CD4-positive, alpha-beta T cell (primary cell): ENCODE measurements around the gene CD34. TPM values are rescaled to one million over a fixed set of nuclear protein-coding genes. Genes with fewer than 3 reads are reported as not detected.
"Not testable (repeated sequence)": the region's sequence is repeated elsewhere in the genome, so short reads cannot be mapped to it uniquely, and the experiment has no call there.

Experiments used
- ATAC-seq: fragments of 200-7000 bp; cut with Tn5 transposase; one replicate; pipeline ENCODE4 v1.10.0; 2022; ENCODE audit warnings: mild to moderate bottlenecking; ENCODE audit not compliant: poor library complexity
- CTCF ChIA-PET: fragments of 350-600 bp; sonication (Branson Sonifier 250); formaldehyde crosslinking; loops from one replicate; lab custom pipeline; 2021; ENCODE audit warnings: antibody characterized with exemption, inconsistent platforms; lab: Charles Lee
- POLR2A ChIA-PET: fragments of 350-600 bp; sonication (Branson Sonifier 250); formaldehyde crosslinking; loops from one replicate; lab custom pipeline; 2021; ENCODE audit warnings: antibody characterized with exemption, inconsistent platforms; lab: Charles Lee
- DNase-seq, 14 experiments: peaks; one replicate each; pipeline ENCODE4 v3.0.0-alpha.2; 2013 to 2020; ENCODE audit warnings: mixed read lengths in 2 of 14
- H3K27ac ChIP-seq, 2 donors: one replicate each; pipeline versions ENCODE4 v1.5.1 to v1.7.0; 2013; ENCODE audit warnings: low read length in 2 of 2, low read depth in 1 of 2, mild to moderate bottlenecking in 1 of 2
- H3K27me3 ChIP-seq, 2 experiments: 1 replicate in 1 of 2; 2 replicates in 1 of 2; pipeline versions ENCODE4 v1.6.1 to v1.7.0; 2013; ENCODE audit warnings: low read length in 2 of 2, control low read depth in 1 of 2, mild to moderate bottlenecking in 1 of 2, moderate library complexity in 1 of 2; ENCODE audit not compliant: insufficient read depth in 2 of 2, control insufficient read depth in 1 of 2
- H3K36me3 ChIP-seq: one replicate; pipeline ENCODE4 v1.6.1; 2013; ENCODE audit warnings: low read length, control low read depth; ENCODE audit not compliant: insufficient read depth
- H3K4me1 ChIP-seq: one replicate; pipeline ENCODE4 v1.6.1; 2013; ENCODE audit warnings: low read length, control low read depth; ENCODE audit not compliant: insufficient read depth
- H3K4me3 ChIP-seq: one replicate; pipeline ENCODE4 v1.5.1; 2013; ENCODE audit warnings: mild to moderate bottlenecking, low read length, moderate library complexity
- H3K9me3 ChIP-seq, 2 experiments: 1 replicate in 1 of 2; 2 replicates in 1 of 2; pipeline versions ENCODE4 v1.6.1 to v1.7.0; 2013; ENCODE audit warnings: low read length in 2 of 2, mild to moderate bottlenecking in 2 of 2, control low read depth in 1 of 2, moderate library complexity in 1 of 2; ENCODE audit not compliant: control insufficient read depth in 1 of 2, insufficient read depth in 1 of 2
- H3K27ac Mint-ChIP-seq: one replicate; pipeline ENCODE4 v1.8.0; 2020; ENCODE audit warnings: mixed read lengths
- H3K27me3 Mint-ChIP-seq: one replicate; pipeline ENCODE4 v1.8.0; 2021; ENCODE audit warnings: mixed read lengths
- H3K36me3 Mint-ChIP-seq: one replicate; pipeline ENCODE4 v1.8.0; 2021; ENCODE audit warnings: low read depth, mixed read lengths
- H3K4me1 Mint-ChIP-seq: one replicate; pipeline ENCODE4 v1.8.0; 2021; ENCODE audit warnings: low read depth, mixed read lengths
- H3K4me3 Mint-ChIP-seq: one replicate; pipeline ENCODE4 v1.8.0; 2020; ENCODE audit warnings: mild to moderate bottlenecking, mixed read lengths
- H3K9me3 Mint-ChIP-seq: one replicate; pipeline ENCODE4 v1.8.0; 2020; ENCODE audit warnings: mixed read lengths
- intact Hi-C, 2 experiments: fragments of 100-400 bp; cut with DNase I in 1 of 2; cut with micrococcal nuclease in 1 of 2; formaldehyde crosslinking; loops; one replicate each; pipeline versions ENCODE4 v1.15.1 to v1.9.0; 2023 to 2025; cut with DNase I, micrococcal nuclease
- total RNA-seq, 174 experiments: library from RNA in 2 of 174; stranded (reverse) in 2 of 174; gene quantifications; one replicate each; pipeline ENCODE4 v1.2.3 and lab custom pipeline; 2021 to 2026
- TF ChIP-seq, protein P1 (sequence below): fragments of 200-600 bp; IDR thresholded peaks from one replicate; pipeline ENCODE4 v1.8.0; 2022; ENCODE audit warnings: antibody characterized with exemption, mild to moderate bottlenecking

CD34 gene
- total RNA-seq, 2 experiments from 2014 or later: not detected

DNA sequence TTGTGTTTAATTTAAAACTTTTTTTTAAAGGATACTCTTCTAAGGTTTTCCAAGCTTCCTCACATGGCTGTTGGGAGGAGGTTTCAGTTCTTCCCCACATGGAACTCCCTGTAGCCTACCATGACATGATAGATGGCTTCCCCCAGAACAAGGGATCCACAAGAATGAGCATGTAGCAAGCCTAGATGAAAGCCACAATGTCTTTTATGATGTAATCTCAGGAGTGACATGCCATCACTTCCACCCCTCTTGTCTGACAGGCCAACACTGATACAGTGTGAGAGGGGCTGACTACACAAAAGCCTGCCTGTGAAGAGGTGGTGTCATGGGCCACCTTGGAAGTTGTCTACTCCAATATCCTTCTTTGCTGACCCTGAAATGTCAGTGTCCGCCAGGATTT, 32.0 kb downstream of the CD34 start:
- Histone ChIP-seq H3K27me3 (no peaks in the 10 kb centered on the region), H3K27ac (no peak overlapping the region), H3K9me3 (no peaks in the 10 kb centered on the region), H3K4me1 (peaks cover 29% of the 10 kb centered on the region), H3K36me3 (no peaks in the 10 kb centered on the region), H3K4me3 (no peak overlapping the region)
- H3K9me3 Mint-ChIP-seq: no peaks in the 10 kb centered on the region
- ChIA-PET POLR2A (no interaction called here), CTCF (no interaction called here)
- H3K4me3 Mint-ChIP-seq: no peak overlapping the region
- peaks cover 54% of the 10 kb centered on the region for H3K4me1 Mint-ChIP-seq
- H3K27ac Mint-ChIP-seq: no peak overlapping the region
- no peaks in the 10 kb centered on the region for H3K27me3 Mint-ChIP-seq
- ATAC-seq (no peak), DNase-seq (no peak)
- H3K36me3 Mint-ChIP-seq: no peaks in the 10 kb centered on the region
- intact Hi-C loops: loop anchor here in 1 of 2 experiments (10.0 kb wide), 1 partner anchor 366 kb away; the partner anchor contains the start of gene PLXNA2
- TF ChIP-seq, protein P1, sequence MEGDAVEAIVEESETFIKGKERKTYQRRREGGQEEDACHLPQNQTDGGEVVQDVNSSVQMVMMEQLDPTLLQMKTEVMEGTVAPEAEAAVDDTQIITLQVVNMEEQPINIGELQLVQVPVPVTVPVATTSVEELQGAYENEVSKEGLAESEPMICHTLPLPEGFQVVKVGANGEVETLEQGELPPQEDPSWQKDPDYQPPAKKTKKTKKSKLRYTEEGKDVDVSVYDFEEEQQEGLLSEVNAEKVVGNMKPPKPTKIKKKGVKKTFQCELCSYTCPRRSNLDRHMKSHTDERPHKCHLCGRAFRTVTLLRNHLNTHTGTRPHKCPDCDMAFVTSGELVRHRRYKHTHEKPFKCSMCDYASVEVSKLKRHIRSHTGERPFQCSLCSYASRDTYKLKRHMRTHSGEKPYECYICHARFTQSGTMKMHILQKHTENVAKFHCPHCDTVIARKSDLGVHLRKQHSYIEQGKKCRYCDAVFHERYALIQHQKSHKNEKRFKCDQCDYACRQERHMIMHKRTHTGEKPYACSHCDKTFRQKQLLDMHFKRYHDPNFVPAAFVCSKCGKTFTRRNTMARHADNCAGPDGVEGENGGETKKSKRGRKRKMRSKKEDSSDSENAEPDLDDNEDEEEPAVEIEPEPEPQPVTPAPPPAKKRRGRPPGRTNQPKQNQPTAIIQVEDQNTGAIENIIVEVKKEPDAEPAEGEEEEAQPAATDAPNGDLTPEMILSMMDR: no peak

DNA sequence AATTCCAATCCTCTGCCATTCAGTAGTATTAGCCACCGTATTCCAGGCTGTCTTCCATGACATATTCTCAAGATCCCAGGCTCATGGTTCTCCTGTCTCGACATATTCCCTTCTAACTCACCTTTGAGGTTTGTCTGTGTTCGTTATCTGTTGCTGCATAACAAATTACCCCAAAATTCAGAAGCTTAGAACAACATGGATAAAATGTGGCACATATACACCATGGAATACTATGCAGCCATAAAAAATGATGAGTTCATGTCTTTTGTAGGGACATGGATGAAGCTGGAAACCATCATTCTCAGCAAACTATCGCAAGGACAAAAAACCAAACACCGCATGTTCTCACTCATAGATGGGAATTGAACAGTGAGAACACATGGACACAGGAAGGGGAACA, 33.0 kb downstream of the CD34 start:
- H3K4me3 Mint-ChIP-seq, ATAC-seq, H3K9me3 Mint-ChIP-seq, H3K36me3 ChIP-seq, H3K27me3 ChIP-seq, H3K4me3 ChIP-seq, H3K27ac Mint-ChIP-seq, H3K9me3 ChIP-seq, H3K36me3 Mint-ChIP-seq, DNase-seq, H3K27me3 Mint-ChIP-seq, POLR2A ChIA-PET, H3K27ac ChIP-seq: not testable (repeated sequence)
- intact Hi-C loops: loop anchor here in 1 of 2 experiments (10.0 kb wide), 1 partner anchor 367 kb away; the partner anchor contains the start of gene PLXNA2
- CTCF ChIA-PET: interaction anchor here (0.9 kb wide), 2 partner anchors 9 to 54 kb away, joined by 3 to 4 read pairs; no protein-coding TSS in a partner anchor
- H3K4me1 ChIP-seq: peaks cover 36% of the 10 kb centered on the region
- peaks cover 54% of the 10 kb centered on the region for H3K4me1 Mint-ChIP-seq

DNA sequence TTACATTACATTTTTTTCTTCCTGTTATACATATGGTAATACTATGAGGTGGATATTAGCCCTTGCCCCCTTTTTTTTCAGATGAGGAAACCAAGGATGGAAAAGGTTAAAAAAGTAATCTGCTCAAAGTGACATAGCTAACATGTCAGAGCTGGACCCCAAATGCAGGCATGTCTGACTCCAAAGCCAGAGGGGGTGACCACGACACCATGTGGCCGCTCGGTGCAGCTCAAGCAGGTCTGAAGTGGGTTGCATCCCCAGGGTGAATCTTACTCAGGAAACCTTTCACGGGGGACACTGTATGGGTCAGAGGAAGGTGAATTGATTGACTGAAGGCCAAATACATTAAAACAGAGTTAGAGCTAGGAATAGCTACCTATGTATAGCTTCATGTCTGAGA, 34.8 kb downstream of the CD34 start:
- ATAC-seq: no peak
- intact Hi-C loops: loop anchor here in 1 of 2 experiments (10.0 kb wide), 1 partner anchor 369 kb away; the partner anchor contains the start of gene PLXNA2
- Histone ChIP-seq H3K36me3 (no peaks in the 10 kb centered on the region), H3K4me3 (no peak overlapping the region), H3K27ac (no peak overlapping the region), H3K27me3 (no peaks in the 10 kb centered on the region), H3K9me3 (no peaks in the 10 kb centered on the region), H3K4me1 (peaks cover 43% of the 10 kb centered on the region)
- H3K36me3 Mint-ChIP-seq: no peaks in the 10 kb centered on the region
- no peak overlapping the region for H3K4me3 Mint-ChIP-seq
- no peaks in the 10 kb centered on the region for H3K27me3 Mint-ChIP-seq
- H3K4me1 Mint-ChIP-seq: peaks cover 58% of the 10 kb centered on the region
- peak overlapping the region; percentile 36 for H3K27ac Mint-ChIP-seq
- ChIA-PET CTCF (interaction anchor here (0.8 to 9.9 kb wide), 2 partner anchors 7 to 13 kb away, joined by 3 to 115 read pairs; no protein-coding TSS in a partner anchor), POLR2A (interaction anchor here (0.6 to 6.9 kb wide), 8 partner anchors 7 to 54 kb away, joined by 3 to 63 read pairs (median 3); no protein-coding TSS in a partner anchor)
- no peaks in the 10 kb centered on the region for H3K9me3 Mint-ChIP-seq
- TF ChIP-seq, protein P1: no peak
- DNase-seq: no peak
